ENCODE results near the gene SCAF8. TPM values are rescaled to one million over a fixed set of nuclear protein-coding genes. Genes with fewer than 3 reads are reported as not detected.

SCAF8 gene
- total and polyA plus RNA-seq, 2 experiments from 2014 or later: 12.0 to 38.5 TPM

DNA sequence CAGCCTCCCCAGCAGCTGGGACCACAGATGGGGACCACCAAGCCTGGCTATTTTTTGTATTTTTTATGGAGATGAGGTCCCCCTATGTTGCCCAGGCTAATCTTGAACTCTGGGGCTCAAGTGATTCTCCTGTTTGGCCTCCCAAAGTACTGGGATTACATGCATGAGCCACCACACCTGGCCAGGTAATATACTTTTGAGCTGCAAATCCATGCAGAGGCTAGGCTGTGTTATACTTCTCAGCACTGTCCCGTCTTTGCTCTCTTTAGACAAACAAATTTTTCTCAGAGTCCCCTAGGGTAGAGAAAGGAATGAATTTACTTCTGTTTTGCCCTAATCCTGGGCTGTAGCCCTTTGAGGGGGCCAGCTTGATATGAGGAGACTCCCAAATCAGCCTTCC is 13.4 kb upstream of the SCAF8 start:
- no peaks in the 10 kb centered on the region for H3K27me3 ChIP-seq
- H3K27ac ChIP-seq: no peak overlapping the region

DNA sequence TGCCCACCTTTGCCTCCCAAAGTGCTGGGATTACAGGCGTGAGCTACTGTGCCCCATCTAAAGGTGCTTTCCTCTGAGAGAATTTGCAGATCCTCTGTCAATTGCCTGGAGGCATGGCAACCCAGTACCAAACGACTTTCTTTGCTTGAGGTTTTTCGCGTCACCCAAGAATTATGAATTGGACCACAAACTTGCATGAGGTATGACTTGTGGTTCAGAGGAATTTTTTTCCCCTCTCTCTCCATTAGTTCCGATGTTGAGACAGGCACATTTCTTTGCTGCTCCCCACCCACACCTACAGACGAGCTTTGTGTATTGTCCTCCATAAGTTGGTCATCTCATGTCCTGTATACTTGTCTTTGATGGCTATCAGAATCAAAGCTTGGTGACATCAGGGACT is 11.8 kb upstream of the SCAF8 start:
- no peak overlapping the region for H2AFZ ChIP-seq
- no peak overlapping the region for H3K27ac ChIP-seq
- H3K9me3 ChIP-seq (ENCODE audit: low read depth): no peaks in the 10 kb centered on the region
- WGBS (ENCODE audit: low lambda C conversion rate, missing lambda C conversion rate): 83% methylated on average over 6 of the region's 6 CpGs
- no peaks in the 10 kb centered on the region for H3K27me3 ChIP-seq
- no peaks in the 10 kb centered on the region for H3K36me3 ChIP-seq (replicated peaks; ENCODE audit: insufficient read depth, low read depth)
- no peak for DNase-seq (ENCODE audit: low spot score)
- no peak overlapping the region for H3K4me2 ChIP-seq
- no peaks in the 10 kb centered on the region for H4K20me1 ChIP-seq (ENCODE audit: insufficient read depth, poor library complexity, severe bottlenecking)
- H3K9me2 ChIP-seq (replicated peaks; ENCODE audit: insufficient read depth): no peaks in the 10 kb centered on the region
- TF ChIP-seq EZH2 (IDR thresholded peaks at IDR 0.05; ENCODE audit: borderline replicate concordance): no peak
- TF ChIP-seq, protein P1, sequence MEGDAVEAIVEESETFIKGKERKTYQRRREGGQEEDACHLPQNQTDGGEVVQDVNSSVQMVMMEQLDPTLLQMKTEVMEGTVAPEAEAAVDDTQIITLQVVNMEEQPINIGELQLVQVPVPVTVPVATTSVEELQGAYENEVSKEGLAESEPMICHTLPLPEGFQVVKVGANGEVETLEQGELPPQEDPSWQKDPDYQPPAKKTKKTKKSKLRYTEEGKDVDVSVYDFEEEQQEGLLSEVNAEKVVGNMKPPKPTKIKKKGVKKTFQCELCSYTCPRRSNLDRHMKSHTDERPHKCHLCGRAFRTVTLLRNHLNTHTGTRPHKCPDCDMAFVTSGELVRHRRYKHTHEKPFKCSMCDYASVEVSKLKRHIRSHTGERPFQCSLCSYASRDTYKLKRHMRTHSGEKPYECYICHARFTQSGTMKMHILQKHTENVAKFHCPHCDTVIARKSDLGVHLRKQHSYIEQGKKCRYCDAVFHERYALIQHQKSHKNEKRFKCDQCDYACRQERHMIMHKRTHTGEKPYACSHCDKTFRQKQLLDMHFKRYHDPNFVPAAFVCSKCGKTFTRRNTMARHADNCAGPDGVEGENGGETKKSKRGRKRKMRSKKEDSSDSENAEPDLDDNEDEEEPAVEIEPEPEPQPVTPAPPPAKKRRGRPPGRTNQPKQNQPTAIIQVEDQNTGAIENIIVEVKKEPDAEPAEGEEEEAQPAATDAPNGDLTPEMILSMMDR (IDR thresholded peaks at IDR 0.05; ENCODE audit: poor library complexity): no peak
- TF ChIP-seq EZH2phosphoT487 (IDR thresholded peaks at IDR 0.05; ENCODE audit: low read depth, severe bottlenecking, unreplicated experiment): no peak
- no peaks in the 10 kb centered on the region for H3K4me1 ChIP-seq (ENCODE audit: insufficient read depth)
- H3K4me3 ChIP-seq: no peak overlapping the region
- H3K79me2 ChIP-seq: no peaks in the 10 kb centered on the region

More for the DNA sequence above, 13.4 kb upstream of the SCAF8 start:
- H2AFZ ChIP-seq: no peak overlapping the region
- WGBS (ENCODE audit: low lambda C conversion rate, missing lambda C conversion rate): 86% methylated on average over 1 of the region's 1 CpG
- H3K9me3 ChIP-seq (ENCODE audit: low read depth): no peaks in the 10 kb centered on the region
- H3K36me3 ChIP-seq (replicated peaks; ENCODE audit: insufficient read depth, low read depth): no peaks in the 10 kb centered on the region
- H3K4me3 ChIP-seq: no peak overlapping the region
- H3K4me1 ChIP-seq (ENCODE audit: insufficient read depth): no peaks in the 10 kb centered on the region
- no peak for TF ChIP-seq EZH2phosphoT487 (IDR thresholded peaks at IDR 0.05; ENCODE audit: low read depth, severe bottlenecking, unreplicated experiment)
- TF ChIP-seq, protein P1 (IDR thresholded peaks at IDR 0.05; ENCODE audit: poor library complexity): no peak
- TF ChIP-seq EZH2 (IDR thresholded peaks at IDR 0.05; ENCODE audit: borderline replicate concordance): no peak
- DNase-seq (ENCODE audit: low spot score): no peak
- no peak overlapping the region for H3K4me2 ChIP-seq
- no peaks in the 10 kb centered on the region for H4K20me1 ChIP-seq (ENCODE audit: insufficient read depth, poor library complexity, severe bottlenecking)
- H3K9me2 ChIP-seq (replicated peaks; ENCODE audit: insufficient read depth): no peaks in the 10 kb centered on the region
- no peaks in the 10 kb centered on the region for H3K79me2 ChIP-seq

DNA sequence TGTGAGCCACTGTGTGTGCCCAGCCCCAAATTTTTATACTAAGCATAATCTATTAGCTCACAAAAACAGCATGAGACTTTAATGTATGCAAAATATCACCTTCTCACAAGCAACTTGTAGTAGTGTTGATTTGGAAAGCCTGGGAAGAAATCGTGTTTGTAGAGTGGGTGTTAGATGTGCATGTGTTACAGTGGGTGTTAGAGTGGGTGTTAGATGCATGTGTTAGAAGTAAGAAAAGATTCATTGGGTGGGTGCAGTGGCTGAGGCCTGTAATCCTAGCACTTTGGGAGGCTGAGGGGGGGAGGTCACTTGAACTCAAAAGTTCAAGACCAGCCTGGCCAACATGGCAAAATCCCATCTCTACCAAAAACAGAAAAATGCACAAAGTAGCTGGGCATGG is 6.3 kb upstream of the SCAF8 start:
- peaks cover 3% of the 10 kb centered on the region for H3K4me1 ChIP-seq (ENCODE audit: insufficient read depth)
- 92% methylated on average over 1 of the region's 1 CpG for WGBS (ENCODE audit: low lambda C conversion rate, missing lambda C conversion rate)
- no peaks in the 10 kb centered on the region for H4K20me1 ChIP-seq (ENCODE audit: insufficient read depth, poor library complexity, severe bottlenecking)
- no peak overlapping the region for H2AFZ ChIP-seq
- no peaks in the 10 kb centered on the region for H3K9me2 ChIP-seq (replicated peaks; ENCODE audit: insufficient read depth)
- DNase-seq (ENCODE audit: low spot score): no peak
- no peaks in the 10 kb centered on the region for H3K27me3 ChIP-seq
- H3K79me2 ChIP-seq: no peaks in the 10 kb centered on the region
- H3K4me2 ChIP-seq: no peak overlapping the region
- TF ChIP-seq, protein P1 (IDR thresholded peaks at IDR 0.05; ENCODE audit: poor library complexity): no peak
- TF ChIP-seq EZH2phosphoT487 (IDR thresholded peaks at IDR 0.05; ENCODE audit: low read depth, severe bottlenecking, unreplicated experiment) (no peak), EZH2 (IDR thresholded peaks at IDR 0.05; ENCODE audit: borderline replicate concordance) (no peak)
- H3K36me3 ChIP-seq (replicated peaks; ENCODE audit: insufficient read depth, low read depth): no peaks in the 10 kb centered on the region
- H3K27ac ChIP-seq: no peak overlapping the region
- H3K9me3 ChIP-seq (ENCODE audit: low read depth): no peaks in the 10 kb centered on the region
- no peak overlapping the region for H3K4me3 ChIP-seq

Measured in hepatocyte (in vitro differentiated cells).